ENCODE data around the gene RGS1. TPM values are rescaled to one million over a fixed set of nuclear protein-coding genes. Genes with fewer than 3 reads are reported as not detected.

The RGS1 gene
- total and polyA plus RNA-seq, 2 of the 4 experiments (the other 2 are of a cell fraction), result not detected

DNA sequence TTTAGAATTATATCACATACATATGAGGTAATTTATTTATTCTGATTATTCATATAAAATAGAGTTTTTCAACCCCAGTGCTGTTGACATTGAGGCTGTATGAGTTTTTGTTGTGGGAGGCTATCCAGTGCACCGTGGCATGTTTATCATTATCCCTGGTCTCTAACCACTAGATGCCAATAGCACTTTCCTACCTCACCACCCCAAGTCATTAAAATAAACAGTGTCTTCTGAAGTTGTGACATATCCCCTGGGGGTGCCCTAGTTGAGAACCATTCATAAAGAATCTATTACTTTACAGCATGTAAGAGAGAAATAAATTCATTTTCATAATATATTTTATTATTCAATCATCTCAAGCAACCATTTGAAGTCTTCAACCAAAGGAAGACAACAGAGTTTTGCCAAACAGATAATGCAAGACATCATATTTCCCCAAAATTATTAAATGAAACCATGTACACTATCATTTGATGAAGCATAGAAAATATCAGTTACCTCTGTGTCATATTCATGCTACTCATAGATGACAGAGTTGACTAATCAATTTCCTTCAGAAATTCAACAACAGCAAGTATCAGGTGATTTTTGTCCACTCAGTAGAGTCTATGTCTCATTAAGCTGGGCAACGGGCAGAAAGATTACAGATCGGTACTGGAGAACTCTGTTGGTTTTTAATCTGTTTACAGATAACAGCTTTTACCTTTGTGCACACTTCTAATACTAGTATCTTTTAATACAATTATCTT is 39.5 kb upstream of the RGS1 start:
- no peak overlapping the region for H4K5ac ChIP-seq (ENCODE audit: low read depth, low read length)
- no peak overlapping the region for H3K4me3 ChIP-seq (ENCODE audit: insufficient read depth, low read depth, low read length)
- dilution Hi-C loops (cut with HindIII; ENCODE audit: low sequenced_read_pairs, unreplicated experiment), result no loop called here
- no peak overlapping the region for H2AK9ac ChIP-seq (replicated peaks; ENCODE audit: low read depth, low read length, poor library complexity)
- no peak overlapping the region for H3K4me2 ChIP-seq (ENCODE audit: low read depth, low read length)
- H3K4me1 ChIP-seq (ENCODE audit: control insufficient read depth, insufficient read depth, low read length), result peaks cover 11% of the 10 kb centered on the region
- ATAC-seq (ENCODE audit: low read depth) (no peak), DNase-seq (no peak)
- H2AK5ac ChIP-seq (ENCODE audit: low read depth, low read length), result no peak overlapping the region
- 0 out of 2 replicates have a peak overlapping the region, but pooled peaks have one; percentile 18 for H3K18ac ChIP-seq (ENCODE audit: low read depth, low read length)
- no peaks in the 10 kb centered on the region for H3K79me1 ChIP-seq (ENCODE audit: low read depth in 1 of 2, low read length in 2 of 2)
- H4K20me1 ChIP-seq (ENCODE audit: insufficient read depth, low read length), result no peaks in the 10 kb centered on the region
- H2BK15ac ChIP-seq (ENCODE audit: low read depth, low read length), result no peak overlapping the region
- no peaks in the 10 kb centered on the region for H3K36me3 ChIP-seq (ENCODE audit: control insufficient read depth, insufficient read depth, low read length)
- H3K9ac ChIP-seq (ENCODE audit: low read depth, low read length), result no peak overlapping the region
- no peaks in the 10 kb centered on the region for H3K27me3 ChIP-seq (ENCODE audit: control insufficient read depth, insufficient read depth, low read length)
- no peaks in the 10 kb centered on the region for H3K9me1 ChIP-seq (ENCODE audit: insufficient read depth, low read length)
- H3K9me3 ChIP-seq (ENCODE audit: control insufficient read depth, insufficient read depth, low read length), result no peaks in the 10 kb centered on the region
- H3K4ac ChIP-seq (ENCODE audit: low read depth, low read length), result no peak overlapping the region
- in situ Hi-C loops (cut with MboI; ENCODE audit: low sequenced_read_pairs), result loop anchor here (10.0 kb wide), 1 partner anchor 51 kb away; no protein-coding TSS in a partner anchor
- no peak overlapping the region; the same call in 1 of the 2 replicates for H2BK120ac ChIP-seq (ENCODE audit: low read depth, low read length)
- BruUV-seq (replicated peaks), result no TSS peak
- no CpG with 5 or more reads among the region's 3 CpGs for WGBS, 2 experiments (ENCODE audit: extremely low coverage in 2 of 2, insufficient read length in 1 of 2)
- TF ChIP-seq, protein P1, sequence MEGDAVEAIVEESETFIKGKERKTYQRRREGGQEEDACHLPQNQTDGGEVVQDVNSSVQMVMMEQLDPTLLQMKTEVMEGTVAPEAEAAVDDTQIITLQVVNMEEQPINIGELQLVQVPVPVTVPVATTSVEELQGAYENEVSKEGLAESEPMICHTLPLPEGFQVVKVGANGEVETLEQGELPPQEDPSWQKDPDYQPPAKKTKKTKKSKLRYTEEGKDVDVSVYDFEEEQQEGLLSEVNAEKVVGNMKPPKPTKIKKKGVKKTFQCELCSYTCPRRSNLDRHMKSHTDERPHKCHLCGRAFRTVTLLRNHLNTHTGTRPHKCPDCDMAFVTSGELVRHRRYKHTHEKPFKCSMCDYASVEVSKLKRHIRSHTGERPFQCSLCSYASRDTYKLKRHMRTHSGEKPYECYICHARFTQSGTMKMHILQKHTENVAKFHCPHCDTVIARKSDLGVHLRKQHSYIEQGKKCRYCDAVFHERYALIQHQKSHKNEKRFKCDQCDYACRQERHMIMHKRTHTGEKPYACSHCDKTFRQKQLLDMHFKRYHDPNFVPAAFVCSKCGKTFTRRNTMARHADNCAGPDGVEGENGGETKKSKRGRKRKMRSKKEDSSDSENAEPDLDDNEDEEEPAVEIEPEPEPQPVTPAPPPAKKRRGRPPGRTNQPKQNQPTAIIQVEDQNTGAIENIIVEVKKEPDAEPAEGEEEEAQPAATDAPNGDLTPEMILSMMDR (conservative IDR thresholded peaks at IDR 0.05; ENCODE audit: low read depth, low read length), result no peak
- TF ChIP-seq SMC3 (IDR thresholded peaks at IDR 0.05; ENCODE audit: low read depth, low read length), result no peak
- no peak for TF ChIP-seq MAFK (IDR thresholded peaks at IDR 0.05; ENCODE audit: low read depth, low read length)
- TF ChIP-seq MXI1 (IDR thresholded peaks at IDR 0.05; ENCODE audit: borderline replicate concordance, low read depth, low read length), result no peak
- no peak for TF ChIP-seq NFE2L2 (IDR thresholded peaks at IDR 0.05; ENCODE audit: low read depth, low read length)
- TF ChIP-seq RCOR1 (IDR thresholded peaks at IDR 0.05; ENCODE audit: insufficient replicate concordance, low read length), result no peak
- no peak overlapping the region for H3K56ac ChIP-seq (ENCODE audit: extremely low read depth, insufficient read depth, low read length)
- intact Hi-C loops (cut with micrococcal nuclease), result loop anchor here (5.0 kb wide), 1 partner anchor 49 kb away; no protein-coding TSS in a partner anchor
- no peak overlapping the region for H3K23ac ChIP-seq (ENCODE audit: low read depth, low read length)
- no peak overlapping the region for H4K91ac ChIP-seq (ENCODE audit: insufficient read depth, low read depth, low read length)
- H2AFZ ChIP-seq (replicated peaks; ENCODE audit: low read length, poor library complexity), result no peak overlapping the region
- no peak overlapping the region for H3K27ac ChIP-seq (ENCODE audit: insufficient read depth, low read length)
- H3K14ac ChIP-seq (replicated peaks; ENCODE audit: low read depth, low read length), result no peak overlapping the region
- H4K8ac ChIP-seq (ENCODE audit: low read depth in 2 of 2, low read length in 2 of 2), result no peak overlapping the region
- H2BK20ac ChIP-seq (ENCODE audit: low read depth, low read length), result no peak overlapping the region
- no peak overlapping the region for H2BK5ac ChIP-seq (ENCODE audit: low read depth, low read length, poor library complexity, severe bottlenecking)
- ChIA-PET POLR2A (ENCODE audit: unreplicated experiment) (no interaction called here), CTCF (interaction anchor here (0.5 to 0.6 kb wide), 2 partner anchors 175 to 341 kb away, joined by 3 read pairs; no protein-coding TSS in a partner anchor)
